HG03280 (cell line): Measurements from ENCODE around the gene C3orf20.
"Not testable (repeated sequence)": the region's sequence is repeated elsewhere in the genome, so short reads cannot be mapped to it uniquely, and the experiment has no call there.

Experiments
- ATAC-seq: cut with Tn5 transposase; IDR thresholded peaks from one replicate; pipeline ENCODE4 v1.9.1; 2021; ENCODE audit warnings: mild to moderate bottlenecking, moderate library complexity; ENCODE audit not compliant: unreplicated experiment

The C3orf20 gene

DNA sequence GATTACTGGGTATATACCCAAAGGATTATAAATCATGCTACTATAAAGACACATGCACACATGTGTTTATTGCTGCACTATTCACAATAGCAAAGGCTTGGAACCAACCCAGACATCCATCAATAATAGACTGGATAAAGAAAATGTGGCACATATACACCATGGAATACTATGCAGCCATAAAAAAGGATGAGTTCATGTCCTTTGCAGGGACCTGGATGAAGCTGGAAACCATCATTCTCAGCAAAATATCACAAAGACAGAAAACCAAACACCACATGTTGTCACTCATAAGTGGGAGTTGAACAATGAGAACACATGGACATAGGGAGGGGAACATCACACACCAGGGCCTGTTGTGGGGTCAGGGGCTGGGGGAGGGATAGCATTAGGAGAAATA is 78.0 kb downstream of the C3orf20 start:
- ATAC-seq = not testable (repeated sequence)

DNA sequence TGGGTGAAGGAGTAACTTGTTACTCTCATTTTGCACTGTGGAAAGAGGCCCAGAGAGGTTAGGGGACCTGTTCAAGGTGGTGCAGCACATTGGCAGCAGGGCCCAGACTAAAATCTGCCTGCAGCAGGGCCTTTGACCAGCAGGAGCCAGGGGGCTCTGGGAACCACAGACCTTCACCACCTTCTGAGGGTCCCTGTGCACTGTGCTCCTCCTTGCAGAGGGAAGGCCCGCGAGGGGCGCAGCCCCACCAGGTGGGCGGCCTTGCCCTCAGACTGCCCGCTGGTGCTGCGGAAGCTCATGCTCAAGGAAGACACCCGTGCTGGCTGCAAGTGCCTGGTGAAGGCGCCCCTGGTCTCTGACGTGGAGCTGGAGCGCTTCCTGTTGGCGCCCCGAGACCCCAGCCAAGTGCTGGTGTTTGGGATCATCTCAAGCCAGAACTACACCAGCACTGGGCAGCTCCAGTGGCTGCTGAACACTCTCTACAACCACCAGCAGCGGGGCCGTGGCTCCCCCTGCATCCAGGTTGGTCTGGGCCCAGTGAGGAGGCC is 82.3 kb downstream of the C3orf20 start:
- ATAC-seq = no peak

GRCh38 chr3:14758297-14758696 is 83.4 kb downstream of the C3orf20 start:
- no peak for ATAC-seq

DNA sequence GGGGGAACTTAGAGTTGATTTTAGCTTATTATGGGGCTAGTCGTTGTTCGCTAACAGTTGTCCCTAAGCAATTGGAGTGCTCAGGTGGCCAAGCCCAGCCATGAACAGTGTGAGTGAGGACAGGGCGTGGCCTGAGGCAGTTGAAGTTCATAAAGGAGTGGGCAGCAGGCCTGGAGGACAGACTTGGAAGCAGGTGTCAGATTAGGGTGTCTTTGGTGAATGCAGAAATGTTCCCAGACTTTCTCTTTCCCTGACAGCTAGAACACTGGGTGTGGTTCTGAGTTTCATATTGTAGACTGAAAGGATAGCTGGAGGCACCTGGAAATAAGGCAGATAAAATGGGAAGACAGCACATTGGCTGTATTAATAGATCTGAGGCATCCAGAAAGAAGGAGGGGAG is 84.0 kb downstream of the C3orf20 start:
- no peak for ATAC-seq

GRCh38 chr3:14760185-14760584 is 85.2 kb downstream of the C3orf20 start:
- no peak for ATAC-seq

GRCh38 chr3:14761121-14761672 is 86.3 kb downstream of the C3orf20 start:
- no peak for ATAC-seq

GRCh38 chr3:14761866-14762265 is 86.9 kb downstream of the C3orf20 start:
- ATAC-seq = no peak

- ATAC-seq = no peak
These were observed 87.8 kb downstream of the C3orf20 start for GRCh38 chr3:14762701-14763100.

- no peak for ATAC-seq
These were observed 89.6 kb downstream of the C3orf20 start for GRCh38 chr3:14764331-14765059.

GRCh38 chr3:14765060-14765400 is 90.1 kb downstream of the C3orf20 start:
- no peak for ATAC-seq

- no peak for ATAC-seq
These were observed 90.9 kb downstream of the C3orf20 start for GRCh38 chr3:14765576-14766427.

DNA sequence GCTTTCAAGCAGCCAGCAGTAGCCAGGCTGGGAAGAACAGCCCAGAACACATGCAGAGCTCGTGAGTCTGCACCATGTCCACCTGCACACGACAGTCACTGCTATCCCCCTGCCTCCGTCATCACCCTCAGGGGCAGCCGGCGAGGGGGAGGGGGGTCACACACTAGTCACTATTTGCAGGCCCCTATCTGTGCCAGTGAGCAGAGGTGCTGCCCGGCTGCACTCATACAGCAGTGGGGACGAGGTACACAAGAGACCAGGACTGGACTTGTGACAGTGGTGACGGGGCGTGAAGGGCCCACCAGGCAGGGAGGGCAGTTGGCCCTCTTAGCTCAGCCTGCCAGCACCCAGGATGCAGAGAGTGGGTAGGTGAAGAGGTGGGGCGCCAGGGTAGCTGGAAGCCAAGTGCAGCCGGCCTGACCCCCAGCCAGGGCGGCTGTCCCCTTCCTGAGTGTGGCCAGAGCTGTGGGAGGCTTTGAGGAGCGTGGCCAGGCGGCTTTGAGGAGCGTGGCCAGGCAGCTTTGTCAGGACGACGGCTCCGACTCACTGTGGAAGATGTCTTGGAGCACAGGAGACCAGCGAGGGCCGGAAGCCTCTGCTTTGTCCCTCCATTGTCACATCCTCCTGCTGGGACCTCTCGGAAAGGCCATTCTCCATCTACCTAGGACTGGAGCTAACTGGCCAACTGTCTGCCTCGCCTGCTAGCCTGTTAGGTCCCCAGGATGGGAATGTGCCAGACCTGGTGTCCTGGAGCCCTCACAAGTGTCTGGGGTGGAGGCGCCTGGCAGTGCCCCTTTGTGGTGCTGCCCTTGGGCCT is 91.7 kb downstream of the C3orf20 start:
- ATAC-seq = no peak

- no peak for ATAC-seq
These were observed 92.5 kb downstream of the C3orf20 start for GRCh38 chr3:14767245-14768051.

- no peak for ATAC-seq
These were observed 93.3 kb downstream of the C3orf20 start for GRCh38 chr3:14768182-14768790.

- ATAC-seq = no peak
These were observed 93.9 kb downstream of the C3orf20 start for GRCh38 chr3:14768881-14769280.

- ATAC-seq = no peak
These were observed 94.8 kb downstream of the C3orf20 start for GRCh38 chr3:14769544-14770325.

DNA sequence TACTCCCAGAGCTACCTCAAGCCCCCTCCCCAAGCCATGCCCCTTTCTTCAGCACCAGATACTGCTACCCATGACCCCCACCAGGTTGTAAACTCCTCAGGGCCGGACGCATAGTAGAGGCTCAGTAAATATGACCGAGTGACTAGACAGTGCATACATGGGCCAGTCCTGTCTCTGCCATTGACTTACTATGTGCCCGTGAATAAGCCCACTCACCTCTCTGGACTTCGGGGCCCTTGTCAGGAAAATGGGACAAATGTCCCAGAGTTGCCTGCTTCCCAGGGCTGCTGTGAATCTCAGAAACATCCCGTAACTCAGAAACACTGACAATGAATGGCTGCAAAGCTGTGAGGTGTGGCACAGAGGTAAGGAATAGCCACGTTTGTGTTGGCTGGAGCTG is 95.7 kb downstream of the C3orf20 start:
- ATAC-seq = no peak

DNA sequence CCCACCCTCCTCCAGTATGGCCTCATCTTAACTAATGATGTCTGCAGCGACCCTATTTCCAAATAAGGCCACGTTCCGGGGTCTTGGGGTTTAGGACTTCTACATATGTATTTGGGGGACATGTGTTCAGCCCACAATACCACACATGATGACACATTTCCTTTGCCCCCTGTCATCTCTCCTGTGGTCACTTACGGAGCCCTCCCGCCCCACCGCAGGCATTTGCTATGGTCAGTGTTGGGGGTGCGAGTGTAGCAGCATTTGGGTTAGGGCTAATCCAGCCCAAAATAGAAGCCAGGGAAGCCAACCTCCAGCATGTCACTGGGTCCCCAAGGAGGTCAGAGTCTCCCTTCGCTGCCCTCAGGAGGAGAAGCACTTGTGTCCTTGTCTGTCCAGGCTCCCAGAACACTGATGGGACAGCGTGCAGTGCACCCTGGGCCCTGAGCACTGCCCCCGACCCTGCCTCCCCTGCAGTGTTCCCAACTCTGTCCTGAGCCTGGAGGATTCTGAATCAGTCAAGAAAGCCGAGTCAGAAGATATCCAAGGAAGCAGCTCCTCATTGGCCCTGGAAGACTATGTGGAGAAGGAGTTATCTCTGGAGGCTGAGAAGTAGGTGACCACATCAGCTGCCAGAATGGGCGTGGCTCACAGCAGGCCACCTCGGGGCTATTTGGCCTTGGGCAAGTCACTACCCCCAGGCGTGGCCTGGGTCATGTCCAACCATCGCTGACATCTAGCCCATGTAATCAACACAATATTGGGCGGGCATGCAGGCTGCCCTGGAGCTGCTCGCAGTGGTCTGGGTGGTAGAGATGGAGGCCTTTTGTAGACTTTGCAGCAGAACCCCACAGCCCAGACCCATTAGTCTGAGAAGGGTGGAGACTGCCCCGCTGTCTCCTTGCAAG is 96.9 kb downstream of the C3orf20 start:
- ATAC-seq = no peak
